Aorta (tissue), 5 donors: ENCODE data around the gene LONP1. TPM values are rescaled to one million over a fixed set of nuclear protein-coding genes. Genes with fewer than 3 reads are reported as not detected.
"Not testable (repeated sequence)": the region's sequence is repeated elsewhere in the genome, so short reads cannot be mapped to it uniquely, and the experiment has no call there.

Source experiments
- ATAC-seq: fragments of 200-7000 bp; cut with Tn5 transposase; one replicate; pipeline ENCODE4 v1.9.1; 2022; ENCODE audit warnings: moderate library complexity; ENCODE audit not compliant: low FRiP score
- DNase-seq, 2 donors: peaks; one replicate each; pipeline ENCODE4 v3.0.0-alpha.2; 2020
- H3K27ac ChIP-seq, 2 donors: one replicate each; pipeline ENCODE4 v1.5.1; 2013; ENCODE audit warnings: low read length in 2 of 2, mild to moderate bottlenecking in 2 of 2, moderate library complexity in 2 of 2, control low read depth in 1 of 2, inconsistent platforms in 1 of 2, low read depth in 1 of 2
- H3K27me3 ChIP-seq, 2 donors: one replicate each; pipeline ENCODE4 v1.6.1; 2013; ENCODE audit warnings: control low read depth in 1 of 2, low read length in 1 of 2, mild to moderate bottlenecking in 1 of 2, moderate library complexity in 1 of 2; ENCODE audit not compliant: insufficient read depth in 2 of 2, control insufficient read depth in 1 of 2
- H3K36me3 ChIP-seq, 2 donors: one replicate each; pipeline ENCODE4 v1.6.1; 2013; ENCODE audit warnings: control low read depth in 1 of 2, low read length in 1 of 2, mild to moderate bottlenecking in 1 of 2; ENCODE audit not compliant: insufficient read depth in 2 of 2, control insufficient read depth in 1 of 2
- H3K4me1 ChIP-seq, 2 donors: one replicate each; pipeline ENCODE4 v1.6.1; 2013; ENCODE audit warnings: low read length in 2 of 2, control low read depth in 1 of 2, mild to moderate bottlenecking in 1 of 2, moderate library complexity in 1 of 2; ENCODE audit not compliant: insufficient read depth in 2 of 2, control insufficient read depth in 1 of 2
- H3K4me3 ChIP-seq, 2 donors: one replicate each; pipeline ENCODE4 v1.5.1; 2013; ENCODE audit warnings: low read length in 2 of 2, control low read depth in 1 of 2, mild to moderate bottlenecking in 1 of 2
- H3K9me3 ChIP-seq: one replicate; pipeline ENCODE4 v1.6.1; 2013; ENCODE audit warnings: mild to moderate bottlenecking, low read length; ENCODE audit not compliant: control insufficient read depth
- WGBS, 2 donors: extraction: QIAGEN DNeasy Blood & Tissue Kit; methylation state at CpG; one replicate each; pipeline ENCODE4 v1.1.7; 2013; 5-methylcytosine and 5-hydroxymethylcytosine counted together
- intact Hi-C, 2 donors: fragments of 100-400 bp; cut with DNase I; formaldehyde crosslinking; loops; one replicate each; pipeline versions ENCODE4 v1.14.2 to v1.15.0; 2022
- polyA plus RNA-seq, 2 donors: library from polyadenylated mRNA; stranded (reverse); fragments of 200-250 nt; gene quantifications; one replicate each; pipeline ENCODE4 v1.2.3, GENCODE V29; 2013
- total RNA-seq, 2 donors: library from RNA; stranded (reverse); fragmentation: NEBNext Ultra II Directional; extraction: Animal tissue kit (Norgen Biotek cat#: 25700); gene quantifications; one replicate each; pipeline ENCODE4 v1.2.1, GENCODE V29; 2021
- donor health status: healthy with polysubstance abuse.
- donor health status: Bipolar disorder and iron deficiency.
- donor health status: DM: no; HTN: no; CAD: no.
- donor health status: DM: no; HTN: no; CAD: no.
- donor health status: DM: yes; HTN: yes; CAD: no.

Gene LONP1
- total and polyA plus RNA-seq, 4 donors: 20.4 to 64.6 (median 43.3) TPM

DNA sequence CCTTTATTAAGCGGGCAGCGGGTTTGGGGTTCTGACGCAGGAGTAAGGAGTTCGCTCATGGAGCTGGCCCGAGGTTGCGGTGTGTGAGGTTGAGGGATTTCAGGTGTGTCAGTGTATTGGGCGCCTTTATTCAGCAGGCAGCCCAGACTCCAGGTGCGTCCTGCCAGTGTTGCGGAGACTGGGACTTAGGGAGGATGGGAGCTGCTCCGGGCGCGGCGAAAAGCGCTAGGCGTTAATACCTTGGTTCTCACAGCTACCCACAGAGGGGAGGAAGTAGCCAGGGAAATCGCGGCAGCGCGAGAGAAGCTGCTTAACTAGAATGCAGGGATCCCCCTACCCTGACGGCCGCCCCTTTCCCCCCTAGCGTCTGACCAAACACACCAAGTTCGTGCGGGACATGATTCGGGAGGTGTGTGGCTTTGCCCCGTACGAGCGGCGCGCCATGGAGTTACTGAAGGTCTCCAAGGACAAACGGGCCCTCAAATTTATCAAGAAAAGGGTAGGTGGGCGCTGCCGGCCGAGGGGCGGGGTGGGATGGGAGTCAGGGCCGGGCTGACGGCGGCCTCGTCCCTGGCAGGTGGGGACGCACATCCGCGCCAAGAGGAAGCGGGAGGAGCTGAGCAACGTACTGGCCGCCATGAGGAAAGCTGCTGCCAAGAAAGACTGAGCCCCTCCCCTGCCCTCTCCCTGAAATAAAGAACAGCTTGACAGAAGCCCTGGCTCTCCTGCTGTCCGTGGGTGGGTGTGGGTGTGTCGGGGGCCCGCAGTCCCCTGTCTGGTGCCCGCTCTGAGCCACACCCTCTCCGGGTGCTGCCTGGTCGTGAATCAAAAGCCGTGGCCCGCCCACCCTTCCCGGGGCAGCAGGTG, 28.8 kb downstream of the LONP1 start:
- peak overlapping the region in 1 of 2 donors; percentile 5 for H3K27ac ChIP-seq
- H3K4me3 ChIP-seq: peak overlapping the region in 1 of 2 donors; percentile 41
- H3K36me3 ChIP-seq: peaks cover 0 to 6% of the 10 kb centered on the region in 2 donors
- 10% methylated on average over 54 of the region's 54 CpGs for WGBS, 2 donors
- intact Hi-C loops: loop anchor here in 1 of 2 donors (1.0 kb wide), 1 partner anchor 29 kb away; the partner anchor contains the start of genes CATSPERD and LONP1
- no peaks in the 10 kb centered on the region for H3K27me3 ChIP-seq
- no peaks in the 10 kb centered on the region for H3K4me1 ChIP-seq
- DNase-seq (no peak), ATAC-seq (no peak)
- no peaks in the 10 kb centered on the region for H3K9me3 ChIP-seq

DNA sequence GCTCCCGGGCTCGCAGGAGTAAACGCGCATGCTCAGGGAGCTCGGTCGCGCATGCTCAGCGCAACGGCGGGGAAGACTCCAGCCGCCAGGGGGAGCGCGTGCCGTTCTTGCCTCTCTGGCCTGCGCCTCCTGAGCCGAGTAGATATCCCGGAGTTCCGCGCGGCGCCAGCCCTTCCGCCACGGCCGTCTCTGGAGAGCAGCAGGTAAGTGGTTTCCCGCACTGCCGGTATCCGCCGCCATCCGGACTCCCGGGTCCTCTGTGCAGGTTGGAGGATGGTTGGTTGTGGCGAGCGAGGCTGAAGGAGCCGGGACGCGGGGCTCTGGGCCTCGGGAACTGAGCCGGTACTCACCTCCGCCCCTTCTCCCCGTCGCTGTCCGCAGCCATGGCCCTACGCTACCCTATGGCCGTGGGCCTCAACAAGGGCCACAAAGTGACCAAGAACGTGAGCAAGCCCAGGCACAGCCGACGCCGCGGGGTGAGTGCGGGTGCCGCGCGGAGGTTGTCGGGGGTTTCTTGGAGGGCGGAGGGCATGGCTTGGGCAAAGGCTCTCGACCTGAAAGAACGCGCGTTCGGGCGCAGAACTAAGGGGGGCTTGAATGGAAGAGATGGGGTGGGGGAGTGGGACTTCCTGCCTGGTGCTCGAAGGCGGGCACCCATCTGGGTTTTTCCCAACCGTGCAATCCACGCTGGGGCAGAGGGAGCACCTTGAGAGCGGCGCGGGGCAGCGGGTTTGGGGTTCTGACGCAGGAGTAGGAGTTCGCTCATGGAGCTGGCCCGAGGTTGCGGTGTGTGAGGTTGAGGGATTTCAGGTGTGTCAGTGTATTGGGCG, 29.6 kb downstream of the LONP1 start, which contains the start of gene RPL36:
RPL36 (plus strand) TSS at position 171 of the 830 bp plus-strand sequence; CDS start at position 384, 213 bp downstream.
- peaks cover 0 to 2% of the 10 kb centered on the region in 2 donors for H3K36me3 ChIP-seq
- H3K9me3 ChIP-seq: no peaks in the 10 kb centered on the region
- 1% methylated on average over 73 of the region's 73 CpGs for WGBS, 2 donors
- H3K27ac ChIP-seq: peak within 1 kb of the TSS in 1 of 2 donors; percentile 41
- peak; percentile 98 to 100 for DNase-seq
- peak within 1 kb of the TSS; percentile 41 to 55 for H3K4me3 ChIP-seq
- peak; percentile 93 for ATAC-seq
- H3K27me3 ChIP-seq: no peaks in the 10 kb centered on the region
- H3K4me1 ChIP-seq: no peaks in the 10 kb centered on the region
- intact Hi-C loops: loop anchor here in 1 of 2 donors (1.0 kb wide), 1 partner anchor 30 kb away; the partner anchor contains the start of genes CATSPERD and LONP1

DNA sequence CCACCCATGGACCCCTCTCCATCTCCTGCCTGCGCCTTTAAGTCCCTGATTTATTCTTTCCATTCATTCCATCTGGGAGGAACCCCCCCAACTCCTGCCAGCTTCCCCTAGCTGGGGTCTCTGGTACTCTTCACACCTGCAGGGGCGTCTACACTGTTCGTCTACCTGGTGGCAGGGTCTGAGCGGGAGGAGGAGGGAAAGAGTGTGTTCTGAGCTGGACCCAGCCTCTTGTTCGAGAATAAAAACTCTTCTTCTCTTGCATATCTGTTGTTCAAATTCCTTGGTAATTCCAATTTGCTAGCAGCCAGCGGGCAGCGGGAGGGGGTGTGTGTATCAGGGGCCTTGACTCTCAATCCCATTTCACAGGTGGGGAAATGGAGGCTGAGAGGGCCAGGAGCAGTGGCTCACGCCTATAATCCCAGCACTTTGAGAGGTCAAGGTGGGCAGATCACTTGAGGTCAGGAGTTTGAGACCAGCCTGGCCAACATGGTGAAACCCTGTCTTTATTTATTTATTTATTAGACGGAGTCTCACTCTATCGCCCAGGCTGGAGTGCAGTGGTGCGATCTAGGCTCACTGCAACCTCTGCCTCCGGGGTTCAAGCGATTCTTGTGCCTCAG, 31.6 kb downstream of the LONP1 start:
- H3K36me3 ChIP-seq, H3K9me3 ChIP-seq, ATAC-seq, H3K27me3 ChIP-seq, H3K4me3 ChIP-seq, intact Hi-C loops, H3K27ac ChIP-seq, H3K4me1 ChIP-seq, DNase-seq: not testable (repeated sequence)
- 89 to 92% methylated on average over 13 of the region's 13 CpGs for WGBS, 2 donors

DNA sequence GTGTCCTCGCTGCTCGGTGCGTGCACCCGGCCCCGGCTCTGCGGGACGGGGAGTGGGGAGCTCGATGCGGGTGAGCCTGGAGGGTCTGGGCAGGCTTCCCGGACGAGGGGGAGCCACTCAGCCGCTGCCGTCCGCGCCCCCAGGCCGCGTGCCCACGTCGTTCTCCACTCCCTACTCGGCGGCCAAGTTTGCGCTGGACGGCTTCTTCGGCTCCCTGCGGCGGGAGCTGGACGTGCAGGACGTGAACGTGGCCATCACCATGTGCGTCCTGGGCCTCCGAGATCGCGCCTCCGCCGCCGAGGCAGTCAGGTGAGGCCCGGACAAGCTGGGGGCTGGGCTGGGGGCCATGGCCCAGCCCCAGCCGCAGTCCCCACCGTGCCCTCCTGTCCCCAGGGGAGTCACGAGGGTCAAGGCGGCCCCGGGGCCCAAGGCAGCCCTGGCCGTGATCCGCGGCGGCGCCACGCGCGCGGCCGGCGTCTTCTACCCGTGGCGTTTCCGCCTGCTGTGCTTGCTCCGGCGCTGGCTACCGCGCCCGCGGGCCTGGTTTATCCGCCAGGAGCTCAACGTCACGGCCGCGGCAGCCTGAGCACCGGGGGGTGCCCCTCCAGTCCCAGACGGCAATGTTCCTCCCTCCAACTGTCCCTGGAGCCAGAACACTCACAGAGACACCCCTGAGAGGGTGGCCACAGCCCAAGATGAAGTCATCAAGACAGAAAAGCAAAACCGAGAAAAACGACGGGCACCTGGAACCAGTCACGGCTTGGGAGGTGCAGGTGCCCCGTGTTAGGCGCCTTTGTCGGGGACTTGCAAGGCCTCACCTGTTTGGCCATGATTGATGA, 32.4 kb downstream of the LONP1 start:
- intact Hi-C loops: no loop called here
- H3K9me3 ChIP-seq: no peaks in the 10 kb centered on the region
- H3K27ac ChIP-seq: peak overlapping the region in 1 of 2 donors; percentile 2
- H3K4me3 ChIP-seq: no peak overlapping the region
- ATAC-seq (no peak), DNase-seq (no peak)
- no peaks in the 10 kb centered on the region for H3K4me1 ChIP-seq
- no peaks in the 10 kb centered on the region for H3K36me3 ChIP-seq
- WGBS, 2 donors: 40 to 47% methylated on average over 55 to 76 of the region's 76 CpGs
- no peaks in the 10 kb centered on the region for H3K27me3 ChIP-seq

DNA sequence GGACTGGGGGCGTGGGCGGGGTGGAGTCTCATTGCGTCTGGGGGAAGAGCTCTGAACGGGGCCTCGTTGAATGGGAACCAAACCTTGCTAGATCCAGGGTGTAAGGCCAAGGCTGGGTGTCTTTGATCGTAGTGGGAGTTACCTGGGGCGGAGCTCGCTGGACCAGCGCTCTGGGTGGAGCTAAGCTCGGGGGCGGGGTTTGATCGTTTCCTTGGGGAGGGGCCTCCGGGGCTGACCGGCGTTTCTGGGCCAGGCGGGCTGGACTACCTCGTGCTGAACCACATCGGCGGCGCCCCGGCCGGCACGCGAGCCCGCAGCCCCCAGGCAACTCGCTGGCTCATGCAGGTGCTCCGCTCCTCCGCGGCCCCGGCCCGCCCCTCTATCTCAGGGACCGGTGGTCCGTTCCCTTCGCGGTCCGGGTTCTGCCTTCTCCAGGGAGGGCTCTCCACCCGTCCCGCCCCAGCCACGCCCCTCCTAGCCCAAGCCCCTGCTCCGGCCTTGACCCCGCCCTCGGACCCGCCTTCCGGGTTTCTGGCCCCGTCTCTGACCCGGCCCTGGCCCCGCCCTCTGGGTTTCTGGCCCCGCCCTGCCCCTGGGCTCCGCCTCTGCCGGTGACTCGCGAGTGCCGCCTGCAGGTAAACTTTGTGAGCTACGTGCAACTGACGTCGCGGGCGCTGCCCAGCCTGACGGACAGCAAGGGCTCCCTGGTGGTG, 33.1 kb downstream of the LONP1 start:
- DNase-seq (peak; percentile 99 to 100), ATAC-seq (peak; percentile 90)
- intact Hi-C loops: no loop called here
- no peak overlapping the region for H3K27ac ChIP-seq
- peak overlapping the region in 1 of 2 donors; percentile 21 for H3K4me3 ChIP-seq
- no peaks in the 10 kb centered on the region for H3K27me3 ChIP-seq
- no peaks in the 10 kb centered on the region for H3K9me3 ChIP-seq
- no peaks in the 10 kb centered on the region for H3K4me1 ChIP-seq
- WGBS, 2 donors: 1% methylated on average over 59 of the region's 59 CpGs
- no peaks in the 10 kb centered on the region for H3K36me3 ChIP-seq

DNA sequence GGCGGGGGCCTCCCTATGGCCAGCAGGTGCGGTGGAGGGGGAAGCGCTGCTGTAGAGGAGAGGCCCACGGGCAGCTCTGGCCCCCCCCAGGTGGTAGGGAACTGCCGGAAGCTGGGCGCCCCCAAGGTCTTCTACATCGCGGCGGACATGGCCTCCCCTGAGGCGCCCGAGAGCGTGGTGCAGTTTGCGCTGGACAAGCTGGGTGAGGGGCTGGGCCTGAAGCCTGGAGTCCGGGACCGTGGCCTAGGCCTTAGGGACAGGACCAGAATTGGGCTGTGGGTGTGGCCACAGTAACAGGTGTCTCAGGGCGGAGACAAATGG, 33.7 kb downstream of the LONP1 start:
- WGBS, 2 donors: 46 to 50% methylated on average over 16 of the region's 16 CpGs
- peak; percentile 0 for ATAC-seq
- intact Hi-C loops: no loop called here

DNA sequence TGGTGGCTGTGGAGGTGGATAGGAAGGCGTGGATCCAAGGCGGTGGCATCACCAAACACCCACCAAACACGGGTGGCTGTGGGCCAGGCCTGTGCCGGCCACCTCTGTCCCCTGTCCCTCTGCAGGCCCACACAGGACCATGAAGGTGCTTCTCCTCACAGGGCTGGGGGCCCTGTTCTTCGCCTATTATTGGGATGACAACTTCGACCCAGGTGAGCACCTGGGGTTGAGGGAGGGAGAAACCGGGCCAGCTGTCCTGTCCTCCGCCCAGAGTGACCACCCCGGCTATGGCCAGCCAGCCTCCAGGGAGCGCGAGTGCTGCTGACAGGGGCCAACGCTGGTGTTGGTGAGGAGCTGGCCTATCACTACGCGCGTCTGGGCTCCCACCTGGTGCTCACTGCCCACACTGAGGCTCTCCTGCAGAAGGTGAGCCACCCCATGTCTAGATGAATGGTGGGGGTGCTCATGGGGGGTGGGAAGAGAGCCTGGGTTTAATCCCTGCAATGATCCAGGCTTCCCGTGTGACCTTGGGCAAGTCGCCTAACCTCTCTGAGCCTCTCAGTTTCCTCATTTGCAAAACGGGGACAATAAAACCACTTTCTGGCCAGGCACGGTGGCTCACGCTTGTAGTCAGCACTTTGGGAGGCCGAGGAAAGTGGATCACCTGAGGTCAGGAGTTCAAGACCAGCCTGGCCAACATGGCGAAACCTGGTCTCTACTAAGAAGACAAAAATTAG, 35.1 kb downstream of the LONP1 start:
- Histone ChIP-seq H3K27ac (no peak overlapping the region), H3K36me3 (no peaks in the 10 kb centered on the region), H3K4me3 (no peak overlapping the region), H3K27me3 (no peaks in the 10 kb centered on the region), H3K9me3 (no peaks in the 10 kb centered on the region), H3K4me1 (no peaks in the 10 kb centered on the region)
- ATAC-seq (no peak), DNase-seq (no peak)
- 88 to 90% methylated on average over 22 of the region's 22 CpGs for WGBS, 2 donors
- intact Hi-C loops: loop anchor here in 1 of 2 donors (5.0 kb wide), 2 partner anchors 63 to 1057 kb away; partner anchors contain the start of genes SAFB and SAFB2

More for the DNA sequence above, 33.7 kb downstream of the LONP1 start:
- DNase-seq: no peak
- no peak overlapping the region for H3K27ac ChIP-seq
- no peaks in the 10 kb centered on the region for H3K36me3 ChIP-seq
- H3K9me3 ChIP-seq: no peaks in the 10 kb centered on the region
- H3K4me1 ChIP-seq: no peaks in the 10 kb centered on the region
- H3K27me3 ChIP-seq: no peaks in the 10 kb centered on the region
- H3K4me3 ChIP-seq: no peak overlapping the region
